ENCODE measurements around the gene TMEM154.

The TMEM154 gene

DNA sequence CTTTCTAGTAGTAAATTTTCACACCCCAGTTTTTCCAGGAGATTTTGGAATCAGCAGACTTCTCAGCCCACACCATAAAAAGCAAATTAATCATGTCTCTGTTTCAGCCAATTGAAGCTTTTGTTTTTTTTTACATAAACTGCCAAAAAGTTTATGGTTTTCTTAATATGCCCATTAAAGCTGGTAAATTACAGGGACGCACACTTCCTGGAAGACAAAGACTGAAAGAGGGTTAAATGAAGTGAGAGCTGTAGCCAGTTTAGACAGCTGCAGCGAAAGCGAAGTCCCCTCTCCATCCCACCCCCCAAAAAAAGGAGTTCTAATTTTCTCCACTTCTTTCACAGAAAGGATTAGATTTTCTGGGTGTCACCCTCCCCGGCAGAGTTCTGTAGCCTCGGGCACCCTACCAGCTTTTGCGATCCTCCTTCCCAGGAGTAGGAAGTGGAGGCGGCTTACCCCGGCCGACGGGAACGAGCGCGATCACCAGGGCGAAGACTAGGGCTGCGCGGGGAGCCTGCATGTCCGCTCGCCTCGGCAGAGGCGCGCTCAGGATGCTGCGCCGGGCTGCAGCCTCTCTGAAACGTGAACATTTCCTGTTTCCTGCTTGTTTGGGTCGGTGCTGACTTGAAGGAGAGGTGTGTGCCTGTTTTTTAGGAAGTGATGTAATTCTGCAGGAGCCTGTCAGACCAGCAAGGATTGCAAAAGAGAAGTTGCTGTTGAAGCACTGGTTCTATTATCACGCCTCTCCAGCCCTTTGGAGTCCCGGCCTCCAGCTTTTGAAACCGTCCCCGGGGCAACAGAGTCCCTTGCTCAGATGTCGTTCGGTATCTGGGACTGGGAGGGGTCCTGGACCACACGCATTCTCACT lies at the start of gene TMEM154:
TSS of gene TMEM154 (minus strand) at position 584 of the 868 bp plus-strand sequence. CDS start at position 520, 64 bp downstream.
- DNase-seq = peak; percentile 47 to 49

DNA sequence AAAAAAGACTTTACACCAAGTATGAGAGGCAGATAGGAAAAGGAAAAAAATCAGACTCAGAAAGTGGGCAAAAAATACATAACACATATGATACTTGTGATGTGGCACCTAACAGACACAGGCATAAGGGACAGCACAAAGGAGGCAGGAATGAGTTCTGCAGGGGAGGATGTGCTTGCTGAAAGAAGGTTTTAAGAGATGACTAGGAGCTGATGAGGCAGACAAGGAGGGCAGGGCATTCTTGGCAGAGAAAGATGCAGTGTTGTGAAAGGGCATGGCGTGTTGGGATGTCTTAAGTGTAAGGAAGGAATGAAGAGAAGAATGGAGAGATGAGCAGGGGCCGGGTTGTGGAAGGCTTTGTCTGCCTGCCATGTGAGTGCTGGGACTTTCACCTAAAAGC lies 49.7 kb upstream of the TMEM154 start:
- DNase-seq = no peak

GRCh38 chr4:152728343-152728742 lies 48.5 kb upstream of the TMEM154 start:
- DNase-seq = no peak

DNA sequence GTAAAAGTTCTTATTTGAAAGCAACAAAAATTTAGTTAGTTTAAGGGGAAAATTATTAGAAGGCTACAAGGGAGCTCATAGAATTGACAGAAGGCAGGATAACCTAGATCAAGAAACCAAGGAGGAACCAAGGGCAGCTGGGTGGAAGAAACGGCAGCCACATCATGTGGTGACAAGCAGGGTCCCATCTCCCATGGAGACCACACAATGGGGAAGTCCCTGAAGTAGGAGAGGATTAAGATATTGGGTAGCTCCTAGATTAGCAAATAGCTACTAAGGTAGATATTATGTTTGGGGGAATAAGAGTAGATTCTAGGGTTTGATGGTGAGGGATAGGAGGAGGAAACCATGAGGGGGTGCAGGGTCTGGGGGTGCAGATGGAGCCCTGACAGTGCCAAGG lies 48.0 kb upstream of the TMEM154 start:
- no peak for DNase-seq

DNA sequence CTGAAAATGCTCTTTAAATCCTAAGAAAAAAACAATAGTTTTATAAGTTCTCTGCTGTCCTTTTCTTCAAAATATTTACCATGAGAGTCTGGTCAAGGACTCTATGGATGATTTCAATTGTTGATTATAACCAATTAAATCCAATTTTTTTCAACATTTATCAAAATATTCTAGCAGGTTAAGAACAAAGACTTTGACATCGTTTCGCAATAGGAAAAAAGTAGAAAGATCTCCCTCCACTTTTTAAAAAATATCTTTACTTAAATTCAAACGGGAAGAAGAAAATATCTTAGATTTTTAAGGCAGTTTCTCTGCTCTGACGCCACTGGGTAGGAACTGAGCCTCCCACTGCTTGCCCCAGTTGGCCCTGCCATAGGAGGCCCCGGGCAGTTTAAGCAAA lies 44.7 kb upstream of the TMEM154 start:
- no peak for DNase-seq

DNA sequence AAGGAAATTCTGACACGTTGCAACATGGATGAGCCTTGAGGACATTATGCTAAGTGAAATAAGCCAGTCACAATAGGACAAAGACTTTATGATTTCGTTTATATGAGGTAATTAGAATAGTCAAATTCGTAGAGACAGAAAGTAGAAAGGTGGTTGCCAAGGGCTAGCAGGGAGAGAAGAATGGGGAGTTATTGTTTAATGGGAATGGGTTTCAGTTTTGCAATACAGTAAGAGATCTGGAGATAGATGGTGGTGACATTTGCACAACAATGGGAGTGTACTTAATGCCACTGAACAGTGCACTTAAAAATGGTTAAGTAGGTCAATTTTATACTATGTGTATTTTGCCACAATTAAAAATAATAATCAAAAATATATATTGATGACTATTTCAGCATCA lies 43.4 kb upstream of the TMEM154 start:
- no peak for DNase-seq

GRCh38 chr4:152719801-152720556 lies 40.2 kb upstream of the TMEM154 start:
- no peak for DNase-seq

DNA sequence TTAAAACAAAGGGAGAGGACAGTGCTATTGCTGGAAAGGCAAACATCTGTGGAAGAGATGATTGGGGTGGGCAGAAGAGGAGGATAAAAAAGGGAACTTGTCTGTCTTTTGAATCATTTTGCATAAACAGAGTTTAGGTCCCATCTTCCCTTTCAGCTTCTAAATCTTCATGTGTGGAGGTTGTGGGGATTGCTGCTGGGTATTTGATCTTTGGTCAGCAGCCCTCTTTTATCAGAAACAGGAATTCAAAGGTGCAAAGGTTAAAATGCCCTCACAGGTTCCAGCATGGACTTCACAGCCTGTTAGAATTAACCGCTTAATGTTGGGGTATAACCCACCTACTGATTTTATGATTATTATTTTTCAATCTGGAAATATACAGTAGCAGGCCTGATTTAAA lies 39.5 kb upstream of the TMEM154 start:
- no peak for DNase-seq

GRCh38 chr4:152715076-152715475 lies 35.3 kb upstream of the TMEM154 start:
- DNase-seq = no peak

DNA sequence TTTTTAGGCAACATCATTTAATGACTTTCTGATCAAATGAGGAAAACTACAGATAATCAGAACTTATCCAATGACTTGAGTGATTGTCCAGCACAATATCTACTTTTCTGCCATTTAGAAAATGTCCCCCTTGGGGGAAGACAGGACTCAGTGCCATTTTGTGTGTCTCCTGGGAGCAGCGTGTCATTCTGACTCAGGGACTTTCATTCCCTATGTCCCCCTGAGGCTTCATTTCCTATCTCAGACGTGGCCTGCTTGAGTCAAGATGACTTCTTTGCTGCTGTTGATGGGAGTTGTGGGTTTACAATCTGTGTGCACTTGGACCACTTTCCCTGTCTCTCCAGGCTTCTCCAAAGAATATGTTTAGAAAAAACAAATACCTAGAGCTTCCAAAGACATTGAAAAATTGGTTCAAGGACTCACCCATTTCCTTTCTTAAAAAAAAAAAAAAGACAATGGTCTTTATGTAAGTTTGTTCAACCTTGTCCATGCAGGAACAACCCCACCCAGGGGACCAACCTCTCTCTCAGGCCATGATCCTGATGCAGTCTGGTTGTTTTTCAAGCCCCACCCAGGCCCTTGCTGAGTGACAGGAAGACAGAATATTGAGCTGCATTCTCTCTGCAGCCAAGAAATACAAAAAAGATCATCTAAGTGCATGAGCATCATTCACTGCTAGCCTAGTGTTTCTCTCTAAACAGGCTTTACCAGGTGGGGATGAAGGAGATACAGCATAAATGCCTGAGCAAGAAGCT lies 34.3 kb upstream of the TMEM154 start:
- DNase-seq = no peak

- no peak for DNase-seq
These were observed 30.1 kb upstream of the TMEM154 start for GRCh38 chr4:152709675-152710438.

DNA sequence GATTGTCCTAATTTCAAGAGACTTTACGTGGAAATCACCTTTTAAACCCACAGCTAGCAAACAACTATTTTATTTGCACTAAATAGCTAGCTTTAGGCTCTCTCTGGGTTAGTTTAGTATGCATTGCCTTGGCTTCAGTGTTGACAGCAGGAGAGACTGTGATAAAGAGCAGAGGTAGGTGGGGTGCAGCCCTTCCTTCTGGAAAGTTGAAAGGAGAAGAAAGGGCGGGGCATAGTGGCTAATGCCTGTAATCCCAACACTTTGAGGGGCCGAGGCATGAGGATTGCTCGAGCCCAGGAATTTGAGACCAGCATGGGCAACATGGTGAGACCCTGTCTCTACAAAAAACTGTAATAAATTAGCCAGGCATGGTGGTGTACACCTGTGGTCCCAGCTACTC lies 29.0 kb upstream of the TMEM154 start:
- DNase-seq = no peak

DNA sequence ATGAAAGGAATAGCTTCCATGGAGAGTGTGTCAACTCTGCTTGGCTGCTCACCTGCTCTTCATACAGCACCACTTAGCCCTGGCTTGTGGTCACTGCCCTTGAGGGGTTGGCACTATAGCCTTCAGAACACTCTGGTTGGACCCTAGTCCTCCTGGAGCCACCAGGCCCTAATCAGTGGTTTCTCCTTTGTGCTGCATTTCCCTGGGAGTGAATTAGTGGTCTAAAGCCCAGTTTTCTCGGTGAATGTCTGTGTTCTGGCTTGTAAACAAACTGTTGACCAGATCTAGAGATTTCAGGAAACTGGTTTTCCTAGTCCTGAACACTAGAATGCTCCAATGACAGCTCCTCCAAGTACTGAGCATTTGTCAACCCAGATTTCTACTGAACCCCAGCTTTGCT lies 28.6 kb upstream of the TMEM154 start:
- no peak for DNase-seq

DNA sequence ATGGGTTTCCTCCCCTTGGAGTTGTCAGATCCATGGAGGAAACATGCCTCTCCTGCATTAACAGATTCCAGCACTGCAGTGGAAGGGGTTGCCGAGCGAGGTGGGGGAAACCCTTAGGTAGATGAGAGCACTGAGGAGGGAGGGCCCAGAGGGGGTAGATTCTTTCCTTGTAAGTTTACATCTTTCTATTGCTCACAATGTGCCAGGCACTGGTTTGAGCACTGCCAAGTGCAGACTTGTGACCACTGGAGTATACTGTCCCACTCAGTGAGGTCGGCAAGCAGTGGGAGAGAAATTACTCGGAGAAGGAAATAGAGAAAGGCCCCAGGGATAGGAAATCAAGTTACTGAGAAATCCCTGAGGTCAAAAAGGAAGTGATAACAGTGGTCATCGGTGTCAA lies 27.8 kb upstream of the TMEM154 start:
- DNase-seq = no peak

GRCh38 chr4:152705903-152706302 lies 26.1 kb upstream of the TMEM154 start:
- no peak for DNase-seq

DNA sequence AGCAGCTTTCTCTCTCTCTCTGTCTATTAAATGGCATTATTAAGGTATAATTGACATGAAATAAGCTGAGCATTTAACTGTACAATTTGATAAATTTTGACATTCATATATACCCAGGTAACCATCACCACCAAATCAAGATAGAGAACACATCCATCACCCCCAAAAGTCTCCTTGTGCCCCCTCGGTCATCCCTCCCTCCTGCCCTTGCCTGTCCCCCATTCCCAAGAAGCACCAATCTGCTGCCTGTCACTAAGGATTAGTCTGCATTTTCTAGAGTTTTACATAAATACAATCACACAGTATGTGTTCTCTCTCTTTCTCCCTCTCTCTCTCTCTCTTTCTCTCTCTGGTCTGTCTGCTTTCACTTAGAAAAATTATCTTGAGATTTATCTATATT lies 25.0 kb upstream of the TMEM154 start:
- no peak for DNase-seq

DNA sequence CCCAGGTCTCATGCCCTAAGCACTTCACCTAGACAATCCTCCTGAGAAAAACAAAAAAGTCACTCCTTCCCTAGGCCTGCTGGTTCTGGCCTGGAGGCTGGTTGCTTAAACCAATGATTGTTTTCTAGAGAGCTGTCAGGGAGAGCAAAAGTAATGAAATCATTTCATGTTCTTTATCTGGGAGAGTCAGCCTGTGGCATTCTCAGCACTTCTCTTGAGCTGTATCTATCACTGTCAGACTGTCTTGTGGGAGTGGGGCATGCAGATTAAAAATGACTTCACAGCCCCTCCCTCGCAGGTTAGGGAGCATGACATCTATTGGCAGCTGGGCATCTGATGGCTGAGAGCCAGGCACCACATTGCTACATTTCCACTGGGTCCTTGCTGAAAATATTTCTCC lies 20.4 kb upstream of the TMEM154 start:
- DNase-seq = no peak

DNA sequence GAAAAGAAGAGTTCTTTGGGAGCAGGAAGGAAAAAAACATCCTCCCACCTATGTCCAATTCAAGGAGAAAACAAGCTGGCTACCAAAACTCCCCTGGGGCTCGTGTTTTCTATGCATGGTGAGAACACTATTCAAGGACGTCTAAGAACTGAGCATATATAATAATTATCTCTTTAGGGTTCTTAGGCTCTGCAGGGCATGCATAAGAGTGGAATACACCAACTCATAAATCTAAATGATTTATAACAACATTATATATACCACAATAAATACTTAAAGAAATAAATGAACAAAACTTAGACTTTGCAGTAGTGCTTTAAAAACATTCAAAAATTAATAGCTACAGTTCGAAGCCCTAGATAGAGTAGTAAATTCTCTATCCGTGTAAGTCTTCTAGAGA lies 19.5 kb upstream of the TMEM154 start:
- no peak for DNase-seq

DNA sequence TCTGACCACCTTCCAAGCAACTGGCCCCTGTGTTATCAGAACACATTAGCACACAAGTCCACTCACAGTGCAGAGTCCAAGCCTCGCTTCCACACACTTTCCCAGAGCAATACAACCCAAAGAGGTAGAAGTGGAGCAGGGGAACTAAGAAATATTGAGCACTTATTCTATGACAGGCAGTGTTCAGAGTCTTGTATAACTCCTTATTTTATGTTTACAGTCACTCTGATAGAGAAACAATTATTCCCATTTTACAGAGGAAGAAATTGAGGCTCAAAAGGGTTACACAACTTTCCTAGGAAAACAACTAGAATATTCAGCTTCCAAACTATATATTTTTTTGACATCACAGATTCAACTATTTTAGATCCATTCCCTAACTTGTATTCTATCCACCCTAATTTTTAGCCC lies 18.3 kb upstream of the TMEM154 start:
- no peak for DNase-seq

DNA sequence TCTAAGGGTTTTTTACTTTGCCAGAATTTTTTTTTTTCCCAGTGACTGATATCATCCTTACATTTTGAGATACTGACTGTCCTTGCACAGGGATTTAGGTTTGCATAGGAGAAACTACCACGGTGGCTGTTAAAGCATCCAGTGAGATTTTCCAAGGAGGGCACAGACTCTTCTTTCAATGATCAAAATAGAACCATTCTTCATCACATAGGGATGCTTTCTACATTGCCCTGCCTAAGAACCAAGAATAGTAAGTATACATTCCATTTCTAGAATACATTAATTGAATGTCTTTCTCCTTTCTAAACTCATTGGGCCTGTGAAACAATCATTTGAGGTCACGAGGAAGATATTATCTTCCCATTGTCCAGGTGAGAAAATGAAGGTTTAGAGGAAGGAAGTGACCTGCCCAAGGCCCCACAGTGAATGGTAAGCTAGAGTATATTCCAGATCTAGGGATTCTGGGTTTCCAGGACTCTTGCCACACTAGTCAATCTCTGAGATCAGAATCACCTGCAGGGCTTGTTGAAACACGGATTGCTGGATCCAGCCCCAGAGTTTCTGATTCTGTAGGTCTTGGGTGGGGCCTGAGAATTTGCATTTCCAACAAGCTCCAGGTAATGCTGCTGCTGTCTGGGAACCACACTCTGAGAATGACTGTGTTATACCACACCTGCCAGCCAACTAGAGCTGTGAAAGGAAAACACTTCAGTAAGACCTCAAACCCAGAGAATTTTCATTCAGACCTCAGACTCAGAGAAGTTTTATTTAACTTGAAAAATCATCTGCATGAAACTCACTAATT lies 17.7 kb upstream of the TMEM154 start:
- no peak for DNase-seq

DNA sequence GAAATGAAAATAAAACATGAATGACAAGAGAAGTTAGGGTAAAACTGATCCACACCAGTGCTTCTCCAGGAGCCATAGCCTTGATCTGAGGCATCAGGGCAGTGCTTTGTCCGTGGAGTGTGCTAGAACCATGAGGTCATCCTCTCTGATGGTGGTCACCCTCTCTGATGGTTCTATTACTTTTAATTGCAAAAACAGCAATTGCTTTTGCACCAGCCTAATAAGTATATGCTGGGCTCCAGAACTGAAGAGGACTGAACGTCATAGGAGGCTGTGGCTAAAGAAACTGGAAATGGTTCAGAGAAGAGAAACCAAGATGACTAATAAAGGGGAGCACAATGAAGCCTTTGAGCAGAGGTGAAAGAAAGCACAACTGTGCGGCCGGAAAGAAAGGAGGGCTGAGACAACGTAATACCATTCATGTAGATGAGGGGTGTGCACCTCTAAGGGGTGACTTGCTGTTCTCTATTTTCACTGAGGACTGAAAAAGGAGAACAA lies 17.0 kb upstream of the TMEM154 start:
- DNase-seq = peak; percentile 34 to 45

GRCh38 chr4:152693871-152694270 lies 14.1 kb upstream of the TMEM154 start:
- no peak for DNase-seq

Measured in activated CD4-positive, alpha-beta T cell treated with anti-CD3 and anti-CD28 coated beads for 4 hours (primary cell).